HepG2 (cell line): Measurements from ENCODE around the gene FUT8. TPM values are rescaled to one million over a fixed set of nuclear protein-coding genes. Genes with fewer than 3 reads are reported as not detected.

Experiments used
- CHD4 ChIP-seq: fragments of 200-600 bp; sonication (generic); IDR thresholded peaks from 2 replicates; pipeline ENCODE4 v1.7.0; 2017; ENCODE audit warnings: mild to moderate bottlenecking, low read length, borderline replicate concordance
- HNRNPK ChIP-seq: fragments of 200-400 bp; formaldehyde crosslinking; IDR thresholded peaks from 2 replicates; pipeline ENCODE4 v1.6.1; 2018; ENCODE audit warnings: low read length, low read depth, moderate library complexity, mild to moderate bottlenecking; ENCODE audit not compliant: poor library complexity, severe bottlenecking
- IRF2 ChIP-seq: IDR thresholded peaks from 2 replicates; pipeline ENCODE4 v1.6.1; 2018; ENCODE audit warnings: missing genetic modification reagents, missing compliant biosample characterization
- IRX3 ChIP-seq: sonication (generic); formaldehyde crosslinking; IDR thresholded peaks from 2 replicates; pipeline ENCODE4 v1.8.1; 2023; ENCODE audit warnings: mild to moderate bottlenecking, low read depth, missing genetic modification reagents, borderline replicate concordance
- MED8 ChIP-seq: sonication (generic); formaldehyde crosslinking; IDR thresholded peaks from 2 replicates; pipeline ENCODE4 v1.8.1; 2023; ENCODE audit warnings: mild to moderate bottlenecking, missing genetic modification reagents; ENCODE audit not compliant: insufficient replicate concordance
- RFX3 ChIP-seq: IDR thresholded peaks from 2 replicates; pipeline ENCODE4 v1.6.1; 2016; ENCODE audit warnings: missing biosample characterization, missing genetic modification reagents
- SOX13 ChIP-seq, 3 experiments: fragments of 450-650 bp in 1 of 3; sonication (generic) in 1 of 3; formaldehyde crosslinking in 1 of 3; IDR thresholded peaks in 2 of 3; conservative IDR thresholded peaks in 1 of 3; 2 replicates each; pipeline versions ENCODE4 v1.5.0 to v1.6.1; 2016 to 2020; ENCODE audit warnings: antibody characterized with exemption in 1 of 3, mild to moderate bottlenecking in 1 of 3, missing compliant biosample characterization in 1 of 3, missing genetic modification reagents in 1 of 3, moderate library complexity in 1 of 3
- SP1 ChIP-seq, 2 experiments: fragments of 450-650 bp in 1 of 2; sonication (generic) in 1 of 2; formaldehyde crosslinking in 1 of 2; IDR thresholded peaks; 2 replicates each; pipeline versions ENCODE4 v1.4.0 to v1.6.1; 2016 to 2020; ENCODE audit warnings: missing genetic modification reagents in 1 of 2
- ZNF549 ChIP-seq: sonication (generic); formaldehyde crosslinking; IDR thresholded peaks from 2 replicates; pipeline ENCODE4 v1.5.0; 2020; ENCODE audit warnings: missing genetic modification reagents
- ZNF709 ChIP-seq: sonication (generic); formaldehyde crosslinking; IDR thresholded peaks from 2 replicates; pipeline ENCODE4 v1.5.0; 2020; ENCODE audit warnings: mild to moderate bottlenecking, missing genetic modification reagents
- polyA plus RNA-seq, 8 experiments: library from polyadenylated mRNA; depleted of rRNA in 3 of 8; stranded (reverse) in 7 of 8; unstranded in 1 of 8; fragments of >200 nt; fragmentation: Illumina TruSeq in 4 of 8; extraction: Trizol in 4 of 8; gene quantifications; 2 replicates each; pipeline versions ENCODE4 v1.2.1 to v1.2.3, GENCODE V29; 2011 to 2016; ENCODE audit warnings: low read depth in 4 of 8, missing spikeins in 1 of 8, mixed read lengths in 1 of 8; ENCODE audit not compliant: insufficient read depth in 1 of 8
- total RNA-seq, 5 experiments: library from RNA; depleted of rRNA; stranded (reverse); fragments of >200 nt; fragmentation: Illumina TruSeq; extraction: Trizol; gene quantifications; 2 replicates each; pipeline ENCODE4 v1.2.3, GENCODE V29; 2016; ENCODE audit warnings: low read depth in 1 of 5
- TF ChIP-seq, protein P1 (sequence below): sonication (generic); formaldehyde crosslinking; IDR thresholded peaks from 2 replicates; pipeline ENCODE4 v1.4.0; 2020; ENCODE audit warnings: missing genetic modification reagents
- TF ChIP-seq, protein P2 (sequence below): IDR thresholded peaks from 2 replicates; pipeline ENCODE4 v1.6.1; 2016; ENCODE audit warnings: missing biosample characterization, missing genetic modification reagents, low read depth

Gene FUT8
- total and polyA plus RNA-seq, 2 of the 13 experiments (the other 11 are each of a cell fraction or from before 2014, with no cell fraction given) = 9.3 to 17.5 TPM

DNA sequence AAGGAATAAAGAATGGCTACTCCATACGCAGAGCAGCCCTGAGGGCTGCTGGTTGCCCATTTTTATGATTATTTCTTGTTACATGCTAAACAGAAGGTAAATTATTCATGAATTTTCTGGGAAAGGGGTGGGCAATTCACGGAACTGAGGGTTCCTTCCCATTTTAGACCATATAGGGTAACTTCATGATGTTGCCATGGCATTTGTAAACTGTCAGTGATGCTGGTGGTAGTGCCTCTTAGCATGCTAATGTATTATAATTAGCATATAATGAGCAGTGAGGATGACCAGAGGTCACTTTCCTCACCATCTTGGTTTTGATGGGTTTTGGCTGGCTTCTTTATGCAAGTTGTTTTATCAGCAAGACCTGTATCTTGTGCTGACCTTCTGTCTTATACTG, 273.0 kb downstream of the FUT8 start (continued):
- TF ChIP-seq SP1 (IDR thresholded peaks at IDR 0.05) (no peak), SP1 (CRISPR knock-in tag; IDR thresholded peaks at IDR 0.05) (no peak), MED8 (CRISPR knock-in tag) (no peak), SOX13 (IDR thresholded peaks at IDR 0.05) (no peak), SOX13 (CRISPR knock-in tag; conservative IDR thresholded peaks at IDR 0.05 in 1 of 2, IDR thresholded peaks at IDR 0.05 in 1 of 2) (no peak), ZNF709 (CRISPR knock-in tag) (no peak), RFX3 (CRISPR knock-in tag) (no peak), CHD4 (no peak), IRF2 (CRISPR knock-in tag) (no peak), HNRNPK (no peak), ZNF549 (CRISPR knock-in tag) (no peak), IRX3 (no peak)
- TF ChIP-seq, protein P1, sequence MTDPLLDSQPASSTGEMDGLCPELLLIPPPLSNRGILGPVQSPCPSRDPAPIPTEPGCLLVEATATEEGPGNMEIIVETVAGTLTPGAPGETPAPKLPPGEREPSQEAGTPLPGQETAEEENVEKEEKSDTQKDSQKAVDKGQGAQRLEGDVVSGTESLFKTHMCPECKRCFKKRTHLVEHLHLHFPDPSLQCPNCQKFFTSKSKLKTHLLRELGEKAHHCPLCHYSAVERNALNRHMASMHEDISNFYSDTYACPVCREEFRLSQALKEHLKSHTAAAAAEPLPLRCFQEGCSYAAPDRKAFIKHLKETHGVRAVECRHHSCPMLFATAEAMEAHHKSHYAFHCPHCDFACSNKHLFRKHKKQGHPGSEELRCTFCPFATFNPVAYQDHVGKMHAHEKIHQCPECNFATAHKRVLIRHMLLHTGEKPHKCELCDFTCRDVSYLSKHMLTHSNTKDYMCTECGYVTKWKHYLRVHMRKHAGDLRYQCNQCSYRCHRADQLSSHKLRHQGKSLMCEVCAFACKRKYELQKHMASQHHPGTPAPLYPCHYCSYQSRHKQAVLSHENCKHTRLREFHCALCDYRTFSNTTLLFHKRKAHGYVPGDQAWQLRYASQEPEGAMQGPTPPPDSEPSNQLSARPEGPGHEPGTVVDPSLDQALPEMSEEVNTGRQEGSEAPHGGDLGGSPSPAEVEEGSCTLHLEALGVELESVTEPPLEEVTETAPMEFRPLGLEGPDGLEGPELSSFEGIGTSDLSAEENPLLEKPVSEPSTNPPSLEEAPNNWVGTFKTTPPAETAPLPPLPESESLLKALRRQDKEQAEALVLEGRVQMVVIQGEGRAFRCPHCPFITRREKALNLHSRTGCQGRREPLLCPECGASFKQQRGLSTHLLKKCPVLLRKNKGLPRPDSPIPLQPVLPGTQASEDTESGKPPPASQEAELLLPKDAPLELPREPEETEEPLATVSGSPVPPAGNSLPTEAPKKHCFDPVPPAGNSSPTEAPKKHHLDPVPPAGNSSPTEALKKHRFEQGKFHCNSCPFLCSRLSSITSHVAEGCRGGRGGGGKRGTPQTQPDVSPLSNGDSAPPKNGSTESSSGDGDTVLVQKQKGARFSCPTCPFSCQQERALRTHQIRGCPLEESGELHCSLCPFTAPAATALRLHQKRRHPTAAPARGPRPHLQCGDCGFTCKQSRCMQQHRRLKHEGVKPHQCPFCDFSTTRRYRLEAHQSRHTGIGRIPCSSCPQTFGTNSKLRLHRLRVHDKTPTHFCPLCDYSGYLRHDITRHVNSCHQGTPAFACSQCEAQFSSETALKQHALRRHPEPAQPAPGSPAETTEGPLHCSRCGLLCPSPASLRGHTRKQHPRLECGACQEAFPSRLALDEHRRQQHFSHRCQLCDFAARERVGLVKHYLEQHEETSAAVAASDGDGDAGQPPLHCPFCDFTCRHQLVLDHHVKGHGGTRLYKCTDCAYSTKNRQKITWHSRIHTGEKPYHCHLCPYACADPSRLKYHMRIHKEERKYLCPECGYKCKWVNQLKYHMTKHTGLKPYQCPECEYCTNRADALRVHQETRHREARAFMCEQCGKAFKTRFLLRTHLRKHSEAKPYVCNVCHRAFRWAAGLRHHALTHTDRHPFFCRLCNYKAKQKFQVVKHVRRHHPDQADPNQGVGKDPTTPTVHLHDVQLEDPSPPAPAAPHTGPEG (CRISPR knock-in tag) = no peak
- TF ChIP-seq, protein P2, sequence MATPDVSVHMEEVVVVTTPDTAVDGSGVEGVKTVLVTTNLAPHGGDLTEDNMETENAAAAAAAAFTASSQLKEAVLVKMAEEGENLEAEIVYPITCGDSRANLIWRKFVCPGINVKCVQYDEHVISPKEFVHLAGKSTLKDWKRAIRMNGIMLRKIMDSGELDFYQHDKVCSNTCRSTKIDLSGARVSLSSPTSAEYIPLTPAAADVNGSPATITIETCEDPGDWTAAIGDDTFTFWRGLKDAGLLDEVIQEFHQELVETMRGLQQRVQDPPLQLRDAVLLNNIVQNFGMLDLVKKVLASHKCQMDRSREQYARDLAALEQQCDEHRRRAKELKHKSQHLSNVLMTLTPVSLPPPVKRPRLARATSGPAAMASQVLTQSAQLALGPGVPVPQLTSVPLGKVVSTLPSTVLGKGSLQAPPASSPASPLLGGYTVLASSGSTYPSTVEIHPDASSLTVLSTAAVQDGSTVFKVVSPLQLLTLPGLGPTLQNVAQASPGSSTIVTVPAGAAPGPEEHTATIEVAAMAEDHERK (CRISPR knock-in tag) = no peak
